HG03469 (cell line): ENCODE data around the gene BAZ2B.
"Not testable (repeated sequence)": the region's sequence is repeated elsewhere in the genome, so short reads cannot be mapped to it uniquely, and the experiment has no call there.

Experiments
- ATAC-seq: cut with Tn5 transposase; IDR thresholded peaks from one replicate; pipeline ENCODE4 v1.9.1; 2021; ENCODE audit warnings: mild to moderate bottlenecking, moderate library complexity, moderate number of reproducible peaks; ENCODE audit not compliant: unreplicated experiment

Gene BAZ2B

DNA sequence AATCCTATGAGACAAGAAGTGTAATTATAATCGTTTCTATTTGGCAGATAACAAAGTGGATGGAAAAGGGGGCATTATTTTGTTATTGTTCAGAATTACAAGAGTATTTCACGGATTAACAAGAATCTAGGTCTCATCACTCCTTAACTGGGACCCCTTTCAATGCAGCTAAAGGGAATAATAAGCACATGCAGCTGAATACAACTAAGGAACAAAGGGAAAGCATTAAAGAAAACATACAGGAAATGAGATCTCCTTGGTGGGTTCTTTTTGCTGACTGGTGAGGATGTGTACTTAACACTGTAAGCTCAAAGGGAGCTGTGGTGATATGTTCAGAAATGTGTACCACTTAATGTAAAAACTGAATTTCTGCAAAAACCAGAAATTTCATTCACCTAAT lies 189.3 kb downstream of the BAZ2B start:
- no peak for ATAC-seq

DNA sequence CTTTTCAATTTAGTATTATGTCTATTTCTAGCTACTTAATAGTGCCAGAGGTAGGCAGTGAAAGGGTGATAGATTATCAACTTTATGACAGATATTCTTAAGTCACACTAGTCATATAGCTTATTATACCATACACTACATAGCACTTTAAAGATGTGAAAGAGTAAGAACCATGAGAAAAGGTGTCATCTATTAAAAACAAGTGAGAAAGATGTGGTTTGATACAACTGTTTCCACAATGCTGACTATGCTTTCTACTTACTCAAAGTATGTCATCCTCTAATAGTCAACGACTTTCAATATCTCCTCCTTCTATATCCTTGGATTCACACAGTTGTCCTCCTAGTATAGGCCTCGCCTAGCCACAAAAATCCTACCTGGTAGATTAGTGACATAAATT lies 196.9 kb downstream of the BAZ2B start:
- no peak for ATAC-seq

DNA sequence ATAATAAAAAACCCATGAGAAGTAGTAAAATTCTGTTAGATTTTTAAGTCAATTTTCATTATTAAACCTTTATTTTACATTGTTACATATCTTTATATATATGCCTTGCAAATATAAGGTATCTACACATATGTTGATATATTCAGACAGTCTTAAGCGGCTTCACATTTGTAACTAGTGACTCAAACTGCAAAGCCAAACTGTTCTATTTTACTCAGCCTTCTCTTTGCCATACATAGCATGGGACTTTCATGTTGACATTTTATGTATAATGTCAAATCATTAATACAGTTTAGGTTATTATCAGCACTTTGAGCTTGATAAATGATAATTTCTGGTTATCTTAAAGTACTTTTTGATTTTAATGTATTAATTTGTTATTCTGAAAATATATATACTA lies 204.9 kb downstream of the BAZ2B start:
- no peak for ATAC-seq

DNA sequence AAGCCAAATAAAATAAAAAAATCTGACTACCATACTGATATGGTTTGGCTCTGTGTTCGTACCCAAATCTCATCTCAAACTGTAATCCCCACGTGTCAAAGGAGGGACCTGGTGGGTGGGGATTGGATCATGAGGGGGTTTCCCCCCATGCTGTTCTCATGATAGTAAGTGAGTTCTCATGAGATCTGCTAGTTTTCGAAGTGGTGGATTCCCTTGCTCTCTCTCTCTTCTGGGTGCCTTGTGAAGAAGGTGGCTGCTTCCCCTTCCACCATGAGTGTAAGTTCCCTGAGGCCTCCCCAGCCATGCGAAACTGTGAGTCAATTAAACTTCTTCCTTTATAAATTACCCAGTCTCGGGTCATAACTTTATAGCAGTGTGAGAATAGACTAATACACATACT lies 206.1 kb downstream of the BAZ2B start:
- no peak for ATAC-seq

DNA sequence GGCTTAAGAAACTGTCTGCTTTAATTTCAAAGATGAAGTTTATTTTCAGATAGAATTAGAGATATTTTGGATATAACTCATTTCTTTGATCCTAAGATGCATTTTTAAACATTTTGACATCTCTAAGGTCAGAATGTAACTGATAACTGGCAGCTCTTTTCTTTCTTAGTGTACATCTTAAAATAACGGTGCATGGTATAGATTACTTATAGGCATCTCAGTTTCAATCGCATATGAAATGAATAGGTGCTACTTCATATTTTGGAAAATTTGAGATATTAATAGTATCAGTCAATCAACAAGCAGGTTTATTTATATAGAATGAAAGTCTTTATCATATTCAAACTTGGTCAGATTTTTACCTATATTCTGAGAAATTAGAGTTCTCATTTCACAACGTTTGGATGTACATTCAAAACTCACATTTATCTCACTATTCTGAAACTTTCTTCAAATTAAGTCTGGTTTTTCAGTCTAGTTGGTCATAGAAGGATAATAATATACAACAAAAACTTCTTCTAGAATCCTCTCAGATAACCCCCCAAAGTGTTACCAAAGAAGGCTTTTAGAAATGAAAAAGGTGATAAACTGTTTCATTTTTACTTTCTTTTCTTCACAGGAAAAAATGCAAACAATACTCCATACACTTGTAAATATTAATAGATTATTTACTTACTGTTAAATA lies 207.1 kb downstream of the BAZ2B start:
- ATAC-seq, result no peak

DNA sequence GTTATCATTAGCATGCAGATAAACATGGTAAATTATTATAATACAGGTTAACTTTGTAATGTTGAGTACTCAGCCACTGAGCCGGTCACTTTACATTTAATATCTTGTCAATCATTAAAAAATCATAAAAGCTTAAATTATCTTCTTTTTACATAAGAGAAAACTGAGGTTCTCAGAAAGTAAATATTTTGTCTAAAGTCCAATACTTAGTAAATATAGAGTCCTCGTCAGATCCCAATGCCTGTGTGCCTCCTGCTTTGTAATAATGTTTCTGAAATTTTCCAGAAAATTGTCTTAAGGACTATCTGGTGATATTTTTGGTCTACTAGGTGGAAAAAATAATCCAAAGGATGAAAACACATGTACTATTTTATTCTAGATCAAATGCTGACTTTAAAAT lies 213.6 kb downstream of the BAZ2B start:
- ATAC-seq, result no peak

DNA sequence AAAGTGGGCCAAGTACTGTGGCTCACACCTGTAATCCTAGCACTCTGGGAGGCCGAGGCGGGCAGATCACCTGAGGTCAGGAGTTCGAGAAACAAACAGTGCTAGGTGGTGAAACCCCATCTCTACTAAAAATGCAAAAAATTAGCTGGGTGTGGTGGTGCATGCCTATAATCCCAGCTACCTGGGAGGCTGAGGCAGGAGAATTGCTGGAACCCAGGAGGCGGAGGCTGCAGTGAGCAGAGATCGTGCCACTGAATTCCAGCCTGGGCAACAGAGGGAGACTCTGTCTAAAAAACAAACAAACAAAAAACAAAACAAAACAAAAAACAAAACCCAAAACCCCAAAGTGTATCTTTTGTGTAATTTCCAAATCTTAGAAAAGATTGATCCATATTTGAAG lies 214.2 kb downstream of the BAZ2B start:
- not testable (repeated sequence) for ATAC-seq

DNA sequence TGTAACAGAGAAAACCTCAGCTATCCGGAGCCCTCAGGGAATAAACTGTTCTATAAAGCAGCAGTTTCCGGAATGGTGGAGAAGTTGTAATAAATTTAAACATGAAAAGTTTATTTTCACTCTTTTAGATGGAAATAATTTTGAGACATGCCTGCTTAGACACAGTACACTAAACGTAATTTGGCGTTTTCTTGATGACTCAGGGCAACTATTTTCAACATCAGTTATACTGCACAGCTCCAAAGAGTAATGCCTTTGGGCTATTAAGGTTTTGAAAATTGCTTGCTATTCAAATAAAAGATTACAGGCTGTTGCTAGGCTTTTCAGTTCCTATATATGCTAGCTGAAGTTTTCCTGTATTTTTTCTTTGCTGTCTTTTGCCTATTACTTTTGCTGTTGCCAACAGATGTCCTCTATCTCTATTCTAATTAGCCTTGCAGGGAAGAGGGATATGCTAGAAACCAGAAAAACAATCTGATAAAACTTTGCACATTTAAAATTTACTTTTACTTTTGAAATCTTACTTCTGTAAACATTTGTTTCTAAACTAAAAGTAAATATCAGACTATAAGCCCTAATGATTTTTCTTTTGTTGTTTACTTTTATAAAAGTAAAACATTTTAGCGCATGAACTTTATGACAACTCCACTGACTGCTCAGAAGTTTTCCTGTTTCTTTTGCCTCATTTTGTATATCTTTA lies 216.5 kb downstream of the BAZ2B start:
- no peak for ATAC-seq

DNA sequence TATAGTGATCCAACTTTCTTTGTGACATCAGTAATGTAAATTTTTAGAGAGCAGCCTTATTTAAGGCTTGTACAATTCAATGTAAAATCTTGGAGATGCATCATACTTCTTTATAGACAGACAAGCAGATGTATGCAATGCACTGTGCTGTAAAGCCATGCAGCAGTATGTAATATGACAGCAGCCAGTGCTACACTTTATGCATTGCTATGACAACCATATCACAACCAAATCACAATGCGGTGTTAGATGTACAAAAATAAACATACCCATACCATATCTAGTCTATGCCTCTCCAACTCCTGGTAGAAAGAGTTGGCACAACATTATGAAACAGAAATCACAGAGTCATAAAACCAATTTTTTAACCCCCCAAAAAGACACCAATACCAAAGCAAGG lies 219.5 kb downstream of the BAZ2B start:
- no peak for ATAC-seq

DNA sequence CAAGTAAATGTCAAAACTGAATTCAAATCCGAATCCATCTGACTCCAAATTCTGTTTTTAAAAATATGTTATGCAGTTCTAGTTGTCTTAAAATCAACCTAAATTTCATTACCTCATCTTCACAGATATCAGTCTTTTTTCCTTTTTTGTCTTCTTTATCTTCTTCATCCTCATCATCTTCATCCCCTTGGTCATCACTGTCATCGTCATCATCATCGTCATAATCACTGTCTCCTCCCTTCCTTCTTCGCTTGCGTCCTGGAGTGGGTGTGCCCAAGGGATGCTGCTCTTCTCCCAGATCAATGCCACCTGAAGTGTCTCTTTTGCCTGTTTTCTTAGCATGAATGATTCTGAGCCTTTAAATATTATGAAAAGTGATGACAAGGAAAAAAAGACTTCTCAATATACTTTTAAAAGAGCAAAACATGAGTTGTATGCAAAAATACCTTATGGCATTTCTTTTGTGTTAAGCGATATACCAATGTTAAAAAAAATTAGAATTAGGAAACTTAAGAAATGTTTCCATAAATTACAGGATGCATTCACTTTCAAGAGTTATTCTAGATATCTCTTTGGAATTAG lies 233.8 kb downstream of the BAZ2B start:
- ATAC-seq, result no peak

DNA sequence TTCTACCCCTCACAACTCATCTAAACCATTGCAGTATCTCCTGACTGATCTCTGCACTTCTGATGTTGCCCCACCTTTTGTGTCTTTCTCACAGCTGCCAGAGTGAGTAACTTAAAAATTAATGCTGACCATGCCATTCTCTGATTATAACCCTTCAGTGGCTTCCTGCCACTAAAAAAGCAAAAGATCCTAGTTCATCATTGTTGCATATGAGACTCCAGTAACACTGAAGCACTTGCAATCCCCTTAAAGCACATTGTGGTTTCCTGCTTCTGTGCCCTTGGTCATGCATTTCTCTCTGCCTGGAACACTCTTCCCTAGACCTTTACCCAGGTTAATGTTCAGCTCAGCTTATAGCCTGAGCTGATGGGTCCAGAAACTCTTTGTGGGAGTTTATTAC lies 234.8 kb downstream of the BAZ2B start:
- ATAC-seq, result peak; percentile 82

DNA sequence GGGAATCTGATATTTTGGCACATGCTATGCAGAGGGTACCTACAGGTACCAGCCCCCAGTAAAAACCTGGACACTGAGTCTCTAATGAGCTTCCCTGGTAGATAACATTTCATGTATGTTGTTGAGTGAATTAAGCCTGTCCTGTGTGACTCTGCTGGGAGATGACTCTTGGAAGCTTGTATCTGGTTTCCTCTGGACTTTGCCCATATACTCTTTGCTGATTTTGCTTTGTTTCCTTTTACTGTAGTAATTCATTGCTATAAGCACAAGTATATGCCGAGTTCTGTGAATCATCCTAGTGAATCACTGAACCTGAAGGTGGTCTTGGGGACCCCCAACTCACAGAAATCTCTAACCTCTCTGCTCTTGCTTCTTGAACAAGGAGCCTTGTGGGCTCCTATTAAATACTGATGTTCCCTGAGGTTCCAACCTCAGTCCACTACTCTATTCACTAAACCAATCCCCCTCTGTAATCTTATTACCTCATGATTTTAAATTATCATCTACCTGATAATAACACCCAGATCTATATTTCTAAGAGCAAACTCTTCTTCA lies 235.6 kb downstream of the BAZ2B start:
- ATAC-seq, result no peak

DNA sequence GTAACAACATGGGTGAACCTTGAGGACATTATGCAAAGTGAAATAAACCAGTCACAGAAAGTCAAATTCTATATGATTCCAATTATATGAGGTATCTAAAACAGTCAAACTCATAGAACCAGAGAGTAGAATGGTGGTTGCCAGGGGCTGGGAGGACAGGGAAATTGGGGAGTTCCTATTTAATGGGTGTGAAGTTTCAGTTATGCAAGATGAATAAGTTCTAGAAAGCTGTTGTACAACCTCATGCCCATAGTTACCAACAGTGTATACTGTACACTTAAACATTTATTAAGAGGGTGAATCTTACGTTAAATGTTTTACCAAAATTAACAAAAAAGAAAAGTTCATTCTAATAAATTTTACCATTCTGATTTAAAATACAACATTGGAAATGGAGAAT lies 237.2 kb downstream of the BAZ2B start:
- no peak for ATAC-seq

DNA sequence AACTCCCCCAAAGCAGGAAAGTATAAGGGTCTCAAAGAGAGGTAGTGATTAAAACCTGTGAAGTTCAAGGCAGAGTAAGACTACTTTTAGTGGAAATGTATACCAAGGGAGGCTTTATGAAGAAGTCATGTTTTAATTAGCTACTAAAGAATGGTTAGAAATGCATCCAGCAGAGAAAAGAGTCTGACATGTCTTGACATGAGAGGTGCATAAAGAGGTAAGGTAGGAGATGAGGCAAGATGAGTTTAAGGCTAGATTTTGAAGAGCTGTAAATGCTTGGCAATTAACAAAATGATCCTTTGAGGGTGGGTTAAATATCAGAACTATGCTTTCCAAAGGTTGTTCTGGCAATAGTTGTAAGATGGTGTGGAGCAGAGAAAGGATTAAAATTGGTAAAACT lies 241.1 kb downstream of the BAZ2B start:
- no peak for ATAC-seq

DNA sequence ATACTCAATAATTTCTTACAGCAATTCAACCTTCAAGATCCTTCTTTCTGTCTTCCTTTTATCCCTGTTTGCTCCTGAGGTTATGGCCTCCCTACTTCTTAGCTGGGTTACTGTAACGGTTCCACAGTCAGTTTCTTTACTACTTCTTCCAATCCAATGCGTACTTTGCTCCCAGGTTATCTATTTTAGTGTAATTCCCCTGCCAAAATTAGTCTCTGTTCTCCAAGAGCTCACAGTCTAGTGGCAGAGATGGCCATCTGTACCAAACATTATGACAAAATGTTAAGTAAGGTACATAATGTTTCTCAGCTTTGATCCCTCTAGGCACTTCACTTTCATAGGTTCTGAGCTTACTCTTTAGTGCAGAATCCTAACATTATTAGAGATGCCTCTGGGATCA lies 244.8 kb downstream of the BAZ2B start:
- no peak for ATAC-seq

DNA sequence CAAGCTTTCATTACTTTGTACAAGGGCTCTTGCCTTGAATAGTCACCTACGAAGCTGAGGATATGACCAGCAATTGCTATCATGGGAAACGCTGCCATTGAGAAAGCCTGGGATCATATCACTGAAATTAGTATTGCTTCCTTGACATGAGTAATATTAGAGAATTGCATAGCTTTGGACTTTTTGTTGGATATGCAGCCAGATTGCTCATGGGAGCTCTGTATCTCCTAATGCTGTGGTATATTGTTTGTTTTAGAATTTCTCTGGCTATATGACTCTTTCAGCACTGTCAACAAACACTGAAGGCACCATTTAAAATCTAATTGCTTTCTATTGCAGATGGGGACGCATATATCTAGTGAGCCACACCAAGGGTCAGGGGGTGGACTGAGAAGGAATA lies 249.8 kb downstream of the BAZ2B start:
- no peak for ATAC-seq

DNA sequence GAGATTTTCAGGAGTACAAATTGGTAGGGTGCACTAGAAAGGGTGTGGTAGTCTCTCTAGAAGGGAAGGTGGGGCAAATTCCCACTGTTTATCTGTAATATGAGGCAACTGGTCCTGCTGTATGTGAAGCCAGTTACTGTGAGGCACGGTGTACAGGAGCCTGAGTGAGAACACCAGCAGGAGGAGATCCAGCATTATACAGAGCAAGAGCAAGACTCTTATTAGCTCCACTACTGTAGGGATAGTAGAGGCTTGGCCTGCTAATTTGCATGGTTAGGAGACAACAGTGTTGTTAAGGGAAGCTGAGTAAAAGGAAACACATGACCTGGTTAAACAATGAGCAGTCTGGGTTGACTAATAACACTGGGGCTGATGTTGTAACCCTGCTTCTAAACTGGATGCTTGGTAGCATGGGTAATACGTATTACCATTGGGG lies 253.5 kb downstream of the BAZ2B start:
- ATAC-seq, result no peak

DNA sequence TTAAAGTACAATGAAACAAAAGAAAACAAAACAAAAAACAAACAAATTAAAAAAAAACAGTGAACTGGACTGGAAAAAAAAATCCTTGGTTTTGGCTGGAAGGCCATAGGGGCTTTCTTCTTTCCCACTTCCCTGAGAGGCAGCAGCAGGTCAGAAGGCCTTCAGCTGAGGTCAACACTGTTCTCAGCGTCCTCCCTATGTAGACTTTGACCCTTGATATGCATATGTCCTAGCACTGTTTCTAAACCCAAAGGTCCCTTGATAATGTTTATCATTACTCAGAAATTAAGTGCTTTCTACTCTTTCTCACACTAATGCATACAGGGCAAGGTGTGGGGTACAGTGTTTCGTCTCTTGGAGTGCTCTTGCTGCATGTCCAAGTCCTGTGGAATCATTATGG lies 254.3 kb downstream of the BAZ2B start:
- no peak for ATAC-seq

DNA sequence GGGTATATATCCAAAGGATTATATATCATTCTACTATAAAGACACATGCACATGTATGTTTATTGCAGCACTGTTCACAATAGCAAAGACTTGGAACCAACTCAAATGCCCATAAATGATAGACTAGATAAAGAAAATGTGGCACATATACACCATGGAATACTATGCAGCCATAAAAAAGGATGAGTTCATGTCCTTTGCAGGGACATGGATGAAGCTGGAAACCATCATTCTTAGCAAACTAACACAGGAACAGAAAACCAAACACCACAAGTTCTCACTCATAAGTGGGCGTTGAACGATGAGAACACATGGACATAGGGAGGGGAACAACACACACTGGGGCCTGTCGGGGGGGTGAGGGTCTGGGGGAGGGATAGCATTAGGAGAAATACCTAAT lies 254.7 kb downstream of the BAZ2B start:
- not testable (repeated sequence) for ATAC-seq

DNA sequence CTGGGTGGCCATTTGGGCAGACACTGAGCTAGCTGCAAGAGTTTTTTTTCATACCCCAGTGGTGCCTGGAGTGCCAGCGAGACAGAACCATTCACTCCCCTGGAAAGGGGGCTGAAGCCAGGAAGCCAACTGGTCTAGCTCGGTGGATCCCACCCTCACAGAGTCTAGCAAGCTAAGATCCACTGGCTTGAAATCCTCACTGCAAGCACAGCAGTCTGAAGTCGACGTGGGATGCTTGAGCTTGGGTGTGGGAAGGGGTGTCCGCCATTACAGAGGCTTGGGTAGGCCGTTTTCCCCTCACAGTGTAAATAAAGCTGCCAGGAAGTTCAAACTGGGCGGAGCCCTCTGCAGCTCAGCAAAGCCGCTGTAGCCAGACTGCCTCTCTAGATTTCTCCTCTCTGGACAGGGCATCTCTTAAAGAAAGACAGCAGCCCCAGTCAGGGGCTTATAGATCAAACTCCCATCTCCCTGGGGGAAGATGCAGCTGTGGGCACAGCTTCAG lies 260.2 kb downstream of the BAZ2B start:
- ATAC-seq, result no peak

DNA sequence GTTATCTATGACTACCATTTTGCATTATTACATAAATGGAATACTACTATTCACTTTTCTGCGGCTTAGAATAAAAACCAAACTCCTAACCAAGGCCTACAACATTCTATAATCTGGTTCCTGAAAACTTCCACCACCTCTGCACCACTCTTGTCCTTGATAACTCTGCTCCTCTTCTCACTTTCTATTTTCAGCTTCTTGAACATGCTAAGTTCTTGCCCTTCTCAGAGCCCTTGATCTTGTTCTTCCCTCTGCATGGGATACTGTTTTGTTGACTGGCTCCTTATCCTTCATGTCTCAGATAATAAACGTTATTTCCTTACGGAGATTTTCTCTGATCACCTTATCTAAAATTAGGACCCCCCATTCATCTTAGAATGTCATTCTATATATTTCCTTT lies 264.4 kb downstream of the BAZ2B start:
- no peak for ATAC-seq
